GM18520 (cell line): ENCODE results near the gene EIPR1.
"Not testable (repeated sequence)": the region's sequence is repeated elsewhere in the genome, so short reads cannot be mapped to it uniquely, and the experiment has no call there.

Source experiments
- ATAC-seq: cut with Tn5 transposase; IDR thresholded peaks from one replicate; pipeline ENCODE4 v1.9.1; 2021; ENCODE audit not compliant: unreplicated experiment

EIPR1 gene

GRCh38 chr2:3182848-3183247 lies 194.8 kb downstream of the EIPR1 start:
- ATAC-seq, result no peak

GRCh38 chr2:3181416-3182010 lies 196.1 kb downstream of the EIPR1 start:
- no peak for ATAC-seq

- ATAC-seq, result not testable (repeated sequence)
Observed at GRCh38 chr2:3180909-3181221, 196.8 kb downstream of the EIPR1 start.

- ATAC-seq, result no peak
Observed at GRCh38 chr2:3180082-3180908, 197.3 kb downstream of the EIPR1 start.

DNA sequence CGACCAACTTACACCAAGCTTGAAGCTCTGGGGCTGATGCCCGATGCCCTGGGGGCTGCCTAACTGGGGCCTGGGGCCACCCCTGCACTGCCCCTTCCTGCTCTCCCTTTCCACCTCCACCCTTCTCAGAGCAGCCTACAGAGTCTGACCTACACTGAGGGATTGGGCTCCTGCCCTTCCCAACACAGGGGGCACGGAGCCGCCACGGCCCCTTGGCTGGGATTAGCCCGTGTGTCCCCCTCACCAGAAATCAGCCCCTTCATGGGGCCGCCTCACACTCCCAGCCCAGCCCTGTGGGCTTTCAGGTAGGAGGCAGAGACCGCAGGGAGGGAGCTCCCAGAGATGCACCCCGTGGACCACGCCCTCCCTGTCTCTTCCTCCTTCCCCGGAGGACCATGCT lies 198.0 kb downstream of the EIPR1 start:
- ATAC-seq, result no peak

DNA sequence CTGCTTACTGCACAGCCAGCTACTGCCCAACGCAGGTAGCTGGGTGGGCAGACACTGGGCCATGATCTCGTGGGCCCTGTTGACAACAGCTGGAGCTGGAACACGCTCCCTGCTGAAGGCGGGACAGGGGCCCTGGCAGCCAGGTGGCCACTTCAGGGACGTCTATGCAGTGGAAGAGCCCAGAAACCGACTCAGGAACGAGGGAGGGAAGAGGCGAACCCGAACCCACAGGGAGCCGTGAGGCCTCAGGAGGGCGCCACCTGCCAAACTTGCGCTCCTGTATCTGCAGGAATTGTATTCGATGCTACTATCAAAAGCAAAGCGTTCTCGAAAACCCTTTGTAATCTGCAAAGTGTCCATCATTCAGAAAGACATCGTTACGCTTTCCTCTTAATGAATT lies 198.4 kb downstream of the EIPR1 start:
- no peak for ATAC-seq

- no peak for ATAC-seq
Observed at GRCh38 chr2:3178578-3179031, 199.0 kb downstream of the EIPR1 start.

GRCh38 chr2:3177891-3178577 lies 199.6 kb downstream of the EIPR1 start:
- no peak for ATAC-seq

- ATAC-seq, result no peak
Observed at GRCh38 chr2:3176869-3177255, 200.8 kb downstream of the EIPR1 start.

DNA sequence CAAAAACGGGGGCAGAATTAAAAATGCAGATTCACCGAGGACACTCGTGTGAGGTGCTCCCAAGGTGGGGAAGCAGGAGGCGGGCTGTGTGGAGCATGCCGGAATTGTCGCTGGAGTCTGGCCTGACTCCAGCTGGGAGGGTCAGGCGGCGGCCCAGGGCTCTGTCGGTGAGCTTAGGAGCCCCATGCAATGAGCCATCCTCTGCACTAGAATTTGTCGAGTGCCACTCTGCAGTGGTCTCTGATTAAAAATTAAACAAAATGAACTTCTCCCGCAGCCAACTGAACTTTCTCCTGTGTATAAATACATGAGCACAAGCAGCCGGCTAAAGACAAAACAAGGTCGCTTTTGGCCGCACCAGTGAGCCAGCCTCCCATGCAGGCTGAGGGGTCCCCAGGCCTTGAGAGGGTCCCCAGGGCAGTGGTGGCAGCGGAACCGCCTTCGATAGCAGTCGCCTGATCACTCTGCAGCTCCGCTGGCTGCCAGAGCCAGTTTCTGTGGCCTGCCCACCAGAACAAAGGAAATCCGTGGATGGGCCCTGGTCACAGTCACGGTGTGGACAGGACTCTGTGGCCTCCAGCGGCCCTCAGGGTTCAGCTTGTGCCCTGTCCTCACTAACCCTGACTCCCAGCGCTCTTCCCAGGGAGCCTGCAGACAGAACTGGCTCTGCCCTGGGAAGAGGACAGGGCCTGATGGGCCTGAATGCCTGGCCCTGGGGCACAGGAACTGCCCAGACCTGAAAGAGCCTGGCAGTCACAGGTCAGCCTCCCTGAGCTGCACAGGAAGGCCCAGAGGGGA lies 201.3 kb downstream of the EIPR1 start:
- no peak for ATAC-seq

DNA sequence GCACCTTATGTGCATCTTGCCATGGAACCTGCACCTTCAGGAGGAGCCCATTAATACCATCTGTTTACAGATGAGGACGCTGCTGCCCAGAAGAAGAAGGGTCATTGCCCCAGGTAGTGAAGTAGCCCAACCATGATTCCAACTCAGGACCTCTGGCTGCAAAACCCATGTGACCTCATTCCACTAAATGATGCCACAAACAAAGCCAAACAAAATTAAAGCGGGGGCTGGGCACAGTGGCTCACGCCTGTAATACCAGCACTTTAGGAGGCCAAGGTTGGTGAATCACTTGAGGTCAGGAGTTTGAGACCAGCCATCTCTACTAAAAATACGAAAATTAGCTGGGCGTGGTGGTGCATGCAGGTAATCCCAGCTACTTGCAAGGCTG lies 202.1 kb downstream of the EIPR1 start:
- no peak for ATAC-seq

GRCh38 chr2:3174626-3175567 lies 202.7 kb downstream of the EIPR1 start:
- ATAC-seq, result no peak

DNA sequence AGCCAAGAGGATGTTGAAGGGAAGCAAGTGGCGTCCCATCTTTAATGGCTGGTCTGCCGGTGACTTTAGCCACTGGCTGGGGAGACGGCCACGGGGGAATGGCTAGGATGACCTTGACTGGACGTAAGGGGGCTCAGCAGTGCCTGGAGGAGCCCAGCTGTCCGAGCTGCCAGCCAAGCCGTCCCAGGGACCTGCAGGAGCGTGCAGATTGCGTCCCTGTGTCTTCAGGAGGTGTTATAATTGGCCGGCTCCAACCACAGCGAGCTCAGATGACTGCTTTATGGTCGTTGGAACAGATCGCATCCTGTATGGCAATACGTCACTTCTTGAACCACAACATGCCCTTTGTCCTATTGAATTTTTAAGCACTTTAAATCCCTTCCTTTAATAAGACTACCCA lies 204.6 kb downstream of the EIPR1 start:
- ATAC-seq, result no peak

DNA sequence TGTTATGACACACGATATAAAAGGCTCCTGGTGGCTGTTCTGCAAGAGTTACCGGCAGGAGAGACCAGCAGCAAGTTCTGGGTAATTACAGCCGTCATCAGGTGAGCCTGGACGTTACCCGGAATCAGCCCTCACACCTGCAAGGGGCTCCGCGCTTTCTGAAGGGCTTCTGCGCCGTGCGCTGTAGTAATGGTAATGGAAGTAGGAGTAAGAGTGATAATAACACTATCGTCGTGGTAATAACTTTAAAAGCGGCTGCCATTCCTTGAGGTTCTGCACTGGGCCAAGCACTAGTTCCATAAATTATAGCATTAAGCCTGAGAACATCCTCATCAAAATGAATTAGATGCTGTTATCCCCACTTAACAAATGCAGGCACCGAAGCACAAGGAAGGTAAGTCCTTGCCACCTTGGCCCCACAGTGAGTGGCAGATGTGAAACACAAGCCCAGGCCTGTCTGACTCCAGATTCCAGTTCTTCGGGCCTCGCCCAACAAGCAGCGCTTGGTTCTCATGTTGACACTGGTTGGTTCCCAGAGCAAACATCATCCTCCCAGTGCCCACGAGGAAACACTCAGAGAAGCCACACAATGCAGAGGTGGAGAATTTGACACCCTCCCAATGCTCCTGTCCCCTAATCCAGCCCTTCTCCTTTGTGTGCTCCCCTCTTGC lies 205.2 kb downstream of the EIPR1 start:
- ATAC-seq, result no peak

- no peak for ATAC-seq
Observed at GRCh38 chr2:3171564-3172264, 205.9 kb downstream of the EIPR1 start.

GRCh38 chr2:3170792-3171455 lies 206.7 kb downstream of the EIPR1 start:
- ATAC-seq, result no peak

GRCh38 chr2:3169106-3169870 lies 208.3 kb downstream of the EIPR1 start:
- no peak for ATAC-seq
